Stimulated activated CD8-positive, alpha-beta memory T cell treated with anti-CD3 and anti-CD28 coated beads, Interleukin-7, amount 100 ng/mL, for 4 hours (primary cell): Measurements from ENCODE around the gene HMX1.

Experiments used
- DNase-seq, 2 donors: peaks; one replicate each; pipeline ENCODE4 v3.0.0-alpha.2; 2020; ENCODE audit warnings: low read depth in 2 of 2

HMX1 gene

GRCh38 chr4:8856835-8857621 lies 14.6 kb downstream of the HMX1 start:
- DNase-seq: no peak

- no peak for DNase-seq
Observed at GRCh38 chr4:8855818-8856245, 15.8 kb downstream of the HMX1 start.

GRCh38 chr4:8854931-8855330 lies 16.7 kb downstream of the HMX1 start:
- no peak for DNase-seq

- DNase-seq: no peak
Observed at GRCh38 chr4:8854016-8854415, 17.6 kb downstream of the HMX1 start.

- DNase-seq: no peak
Observed at GRCh38 chr4:8853249-8853648, 18.4 kb downstream of the HMX1 start.

GRCh38 chr4:8852118-8852704 lies 19.4 kb downstream of the HMX1 start:
- DNase-seq: no peak

GRCh38 chr4:8851321-8852117 lies 20.1 kb downstream of the HMX1 start:
- DNase-seq: no peak

GRCh38 chr4:8850830-8851188 lies 20.8 kb downstream of the HMX1 start:
- no peak for DNase-seq

- no peak for DNase-seq
Observed at GRCh38 chr4:8850074-8850829, 21.4 kb downstream of the HMX1 start.

- no peak for DNase-seq
Observed at GRCh38 chr4:8849266-8850073, 22.2 kb downstream of the HMX1 start.

- DNase-seq: no peak
Observed at GRCh38 chr4:8848507-8849265, 23.0 kb downstream of the HMX1 start.

- DNase-seq: no peak
Observed at GRCh38 chr4:8847764-8848163, 23.9 kb downstream of the HMX1 start.

- no peak for DNase-seq
Observed at GRCh38 chr4:8847331-8847730, 24.3 kb downstream of the HMX1 start.

GRCh38 chr4:8846826-8847225 lies 24.8 kb downstream of the HMX1 start:
- no peak for DNase-seq

- no peak for DNase-seq
Observed at GRCh38 chr4:8846046-8846720, 25.5 kb downstream of the HMX1 start.

- DNase-seq: no peak
Observed at GRCh38 chr4:8844976-8845690, 26.5 kb downstream of the HMX1 start.

GRCh38 chr4:8843597-8843996 lies 28.0 kb downstream of the HMX1 start:
- DNase-seq: no peak

- no peak for DNase-seq
Observed at GRCh38 chr4:8842614-8843013, 29.0 kb downstream of the HMX1 start.

- DNase-seq: no peak
Observed at GRCh38 chr4:8841678-8842268, 29.9 kb downstream of the HMX1 start.
